ENCODE results near the gene EYA2.
"Not testable (repeated sequence)": the region's sequence is repeated elsewhere in the genome, so short reads cannot be mapped to it uniquely, and the experiment has no call there.

Gene EYA2

GRCh38 chr20:46932439-46932838 is 37.8 kb downstream of the EYA2 start:
- not testable (repeated sequence) for DNase-seq (ENCODE audit: low spot score)

- no peak for DNase-seq (ENCODE audit: low spot score)
Observed at GRCh38 chr20:46933150-46933549, 38.5 kb downstream of the EYA2 start.

- no peak for DNase-seq (ENCODE audit: low spot score)
Observed at GRCh38 chr20:46934746-46935287, 40.2 kb downstream of the EYA2 start.

- DNase-seq (ENCODE audit: low spot score): no peak
Observed at GRCh38 chr20:46935394-46936017, 40.9 kb downstream of the EYA2 start.

GRCh38 chr20:46936415-46937156 is 41.9 kb downstream of the EYA2 start:
- no peak for DNase-seq (ENCODE audit: low spot score)

GRCh38 chr20:46937157-46937523 is 42.5 kb downstream of the EYA2 start:
- DNase-seq (ENCODE audit: low spot score): no peak

- DNase-seq (ENCODE audit: low spot score): no peak
Observed at GRCh38 chr20:46937533-46938226, 43.0 kb downstream of the EYA2 start.

GRCh38 chr20:46938434-46938833 is 43.8 kb downstream of the EYA2 start:
- no peak for DNase-seq (ENCODE audit: low spot score)

- DNase-seq (ENCODE audit: low spot score): peak; percentile 5
Observed at GRCh38 chr20:46939031-46939965, 44.7 kb downstream of the EYA2 start.

GRCh38 chr20:46940616-46941015 is 46.0 kb downstream of the EYA2 start:
- no peak for DNase-seq (ENCODE audit: low spot score)

GRCh38 chr20:46941404-46941803 is 46.8 kb downstream of the EYA2 start:
- DNase-seq (ENCODE audit: low spot score): no peak

- DNase-seq (ENCODE audit: low spot score): no peak
Observed at GRCh38 chr20:46943861-46944591, 49.4 kb downstream of the EYA2 start.

- DNase-seq (ENCODE audit: low spot score): no peak
Observed at GRCh38 chr20:46945465-46945864, 50.8 kb downstream of the EYA2 start.

- DNase-seq (ENCODE audit: low spot score): no peak
Observed at GRCh38 chr20:46946181-46946624, 51.6 kb downstream of the EYA2 start.

- no peak for DNase-seq (ENCODE audit: low spot score)
Observed at GRCh38 chr20:46946796-46947195, 52.2 kb downstream of the EYA2 start.

GRCh38 chr20:46948081-46948480 is 53.4 kb downstream of the EYA2 start:
- DNase-seq (ENCODE audit: low spot score): no peak

GRCh38 chr20:46951405-46951804 is 56.8 kb downstream of the EYA2 start:
- no peak for DNase-seq (ENCODE audit: low spot score)

GRCh38 chr20:46951840-46952497 is 57.3 kb downstream of the EYA2 start:
- DNase-seq (ENCODE audit: low spot score): no peak

GRCh38 chr20:46953596-46953995 is 59.0 kb downstream of the EYA2 start:
- DNase-seq (ENCODE audit: low spot score): no peak

- no peak for DNase-seq (ENCODE audit: low spot score)
Observed at GRCh38 chr20:46954490-46955038, 59.9 kb downstream of the EYA2 start.
